Measurements from ENCODE around the gene SKP2.
"Not testable (repeated sequence)": the region's sequence is repeated elsewhere in the genome, so short reads cannot be mapped to it uniquely, and the experiment has no call there.

The SKP2 gene

DNA sequence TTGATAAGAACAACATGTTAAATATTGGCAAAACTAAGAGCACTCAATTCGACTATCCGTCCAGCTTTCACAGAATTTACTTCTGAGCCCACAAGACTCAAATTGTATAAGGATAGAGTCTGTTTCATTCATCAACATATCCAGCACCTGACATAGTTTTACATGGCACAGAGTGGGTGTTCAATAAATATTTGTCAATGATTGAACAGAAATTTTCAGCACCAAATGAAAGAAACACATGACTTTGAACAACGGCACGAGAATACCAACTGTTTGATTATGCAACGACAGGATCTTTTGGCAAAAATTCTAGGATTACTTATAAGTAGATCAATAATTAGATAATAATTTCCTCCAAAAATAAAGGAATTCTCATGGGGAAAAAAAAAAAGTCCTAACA is 41.8 kb downstream of the SKP2 start:
- Histone ChIP-seq H3K4me1 (ENCODE audit: insufficient read depth, low read length, severe bottlenecking) (no peaks in the 10 kb centered on the region), H3K4me3 (ENCODE audit: low read depth, low read length, poor library complexity, severe bottlenecking) (no peak overlapping the region), H3K27ac (ENCODE audit: low read depth, low read length, poor library complexity, severe bottlenecking) (no peak overlapping the region), H2AFZ (ENCODE audit: low read length) (no peak overlapping the region), H4K20me1 (ENCODE audit: insufficient read depth, low read length) (no peaks in the 10 kb centered on the region), H3K9me2 (ENCODE audit: low read depth, low read length) (no peaks in the 10 kb centered on the region), H3K4me2 (ENCODE audit: low read length) (no peak overlapping the region), H3K27me3 (ENCODE audit: insufficient read depth, low read length) (no peaks in the 10 kb centered on the region), H3K79me2 (ENCODE audit: insufficient read depth, low read length) (no peaks in the 10 kb centered on the region), H3K9me3 (ENCODE audit: low read length) (no peaks in the 10 kb centered on the region), H3F3A (ENCODE audit: insufficient read depth, low read length) (no peaks in the 10 kb centered on the region), H3K36me3 (ENCODE audit: insufficient read depth, low read length) (peaks cover 29% of the 10 kb centered on the region), H3K9ac (ENCODE audit: low read length) (no peak overlapping the region)
- TF ChIP-seq, protein P1, sequence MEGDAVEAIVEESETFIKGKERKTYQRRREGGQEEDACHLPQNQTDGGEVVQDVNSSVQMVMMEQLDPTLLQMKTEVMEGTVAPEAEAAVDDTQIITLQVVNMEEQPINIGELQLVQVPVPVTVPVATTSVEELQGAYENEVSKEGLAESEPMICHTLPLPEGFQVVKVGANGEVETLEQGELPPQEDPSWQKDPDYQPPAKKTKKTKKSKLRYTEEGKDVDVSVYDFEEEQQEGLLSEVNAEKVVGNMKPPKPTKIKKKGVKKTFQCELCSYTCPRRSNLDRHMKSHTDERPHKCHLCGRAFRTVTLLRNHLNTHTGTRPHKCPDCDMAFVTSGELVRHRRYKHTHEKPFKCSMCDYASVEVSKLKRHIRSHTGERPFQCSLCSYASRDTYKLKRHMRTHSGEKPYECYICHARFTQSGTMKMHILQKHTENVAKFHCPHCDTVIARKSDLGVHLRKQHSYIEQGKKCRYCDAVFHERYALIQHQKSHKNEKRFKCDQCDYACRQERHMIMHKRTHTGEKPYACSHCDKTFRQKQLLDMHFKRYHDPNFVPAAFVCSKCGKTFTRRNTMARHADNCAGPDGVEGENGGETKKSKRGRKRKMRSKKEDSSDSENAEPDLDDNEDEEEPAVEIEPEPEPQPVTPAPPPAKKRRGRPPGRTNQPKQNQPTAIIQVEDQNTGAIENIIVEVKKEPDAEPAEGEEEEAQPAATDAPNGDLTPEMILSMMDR (IDR thresholded peaks at IDR 0.05; ENCODE audit: low read length): no peak
- no peak for TF ChIP-seq EZH2 (IDR thresholded peaks at IDR 0.05; ENCODE audit: borderline replicate concordance, low read length)

DNA sequence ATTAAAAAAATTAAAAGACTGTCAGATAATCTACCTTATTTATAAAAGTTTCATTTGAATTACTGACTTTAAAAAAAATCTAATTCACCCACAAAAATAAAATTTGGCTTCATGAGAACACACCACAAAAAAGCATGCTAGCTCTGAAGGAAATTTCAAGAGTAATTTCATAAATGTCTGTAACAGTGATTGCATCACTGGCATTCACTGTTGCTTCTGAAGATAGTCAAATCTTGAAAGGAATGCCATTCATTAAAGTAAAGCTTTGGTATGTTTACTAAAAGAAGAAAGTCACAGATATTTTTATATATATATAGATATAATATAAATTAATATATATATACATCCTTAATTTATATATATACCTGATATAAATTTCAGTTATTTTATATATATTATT is 46.4 kb downstream of the SKP2 start:
- H3K36me3 ChIP-seq (ENCODE audit: insufficient read depth, low read length): peaks cover 25% of the 10 kb centered on the region
- no peaks in the 10 kb centered on the region for H3K79me2 ChIP-seq (ENCODE audit: insufficient read depth, low read length)
- no peaks in the 10 kb centered on the region for H3K4me1 ChIP-seq (ENCODE audit: insufficient read depth, low read length, severe bottlenecking)
- H3F3A ChIP-seq (ENCODE audit: insufficient read depth, low read length): no peaks in the 10 kb centered on the region
- H3K9me2 ChIP-seq (ENCODE audit: low read depth, low read length): no peaks in the 10 kb centered on the region
- H4K20me1 ChIP-seq (ENCODE audit: insufficient read depth, low read length): no peaks in the 10 kb centered on the region
- no peak overlapping the region for H3K4me3 ChIP-seq (ENCODE audit: low read depth, low read length, poor library complexity, severe bottlenecking)
- H3K27me3 ChIP-seq (ENCODE audit: insufficient read depth, low read length): no peaks in the 10 kb centered on the region
- no peak overlapping the region for H3K4me2 ChIP-seq (ENCODE audit: low read length)
- no peak overlapping the region for H3K27ac ChIP-seq (ENCODE audit: low read depth, low read length, poor library complexity, severe bottlenecking)
- TF ChIP-seq, protein P1 (IDR thresholded peaks at IDR 0.05; ENCODE audit: low read length): no peak
- TF ChIP-seq EZH2 (IDR thresholded peaks at IDR 0.05; ENCODE audit: borderline replicate concordance, low read length): no peak
- H3K9ac ChIP-seq (ENCODE audit: low read length): no peak overlapping the region
- no peak overlapping the region for H2AFZ ChIP-seq (ENCODE audit: low read length)
- no peaks in the 10 kb centered on the region for H3K9me3 ChIP-seq (ENCODE audit: low read length)

DNA sequence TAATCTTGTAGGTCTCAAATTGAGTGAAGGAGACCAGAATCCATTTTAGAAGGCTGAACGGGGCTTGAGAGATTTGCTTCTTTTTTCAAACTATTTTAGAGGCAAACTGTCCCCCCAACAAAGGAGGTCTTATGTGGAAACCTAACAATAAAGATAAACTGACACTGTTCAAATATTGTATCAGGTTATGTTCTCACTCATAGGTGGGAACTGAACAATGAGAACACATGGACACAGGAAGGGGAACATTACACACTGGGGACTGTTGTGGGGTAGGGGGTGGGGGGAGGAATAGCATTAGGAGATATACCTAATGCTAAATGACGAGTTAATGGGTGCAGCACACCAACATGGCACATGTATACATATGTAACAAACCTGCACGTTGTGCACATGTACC is 46.9 kb downstream of the SKP2 start:
- H3K36me3 ChIP-seq (ENCODE audit: insufficient read depth, low read length): peaks cover 25% of the 10 kb centered on the region
- not testable (repeated sequence) for H2AFZ ChIP-seq (ENCODE audit: low read length); H3K4me1 ChIP-seq (ENCODE audit: insufficient read depth, low read length, severe bottlenecking); H3K4me2 ChIP-seq (ENCODE audit: low read length); H3K9me3 ChIP-seq (ENCODE audit: low read length); H3K4me3 ChIP-seq (ENCODE audit: low read depth, low read length, poor library complexity, severe bottlenecking); H3F3A ChIP-seq (ENCODE audit: insufficient read depth, low read length); H3K79me2 ChIP-seq (ENCODE audit: insufficient read depth, low read length); H3K9me2 ChIP-seq (ENCODE audit: low read depth, low read length); H3K27me3 ChIP-seq (ENCODE audit: insufficient read depth, low read length); H4K20me1 ChIP-seq (ENCODE audit: insufficient read depth, low read length); H3K9ac ChIP-seq (ENCODE audit: low read length); H3K27ac ChIP-seq (ENCODE audit: low read depth, low read length, poor library complexity, severe bottlenecking)

DNA sequence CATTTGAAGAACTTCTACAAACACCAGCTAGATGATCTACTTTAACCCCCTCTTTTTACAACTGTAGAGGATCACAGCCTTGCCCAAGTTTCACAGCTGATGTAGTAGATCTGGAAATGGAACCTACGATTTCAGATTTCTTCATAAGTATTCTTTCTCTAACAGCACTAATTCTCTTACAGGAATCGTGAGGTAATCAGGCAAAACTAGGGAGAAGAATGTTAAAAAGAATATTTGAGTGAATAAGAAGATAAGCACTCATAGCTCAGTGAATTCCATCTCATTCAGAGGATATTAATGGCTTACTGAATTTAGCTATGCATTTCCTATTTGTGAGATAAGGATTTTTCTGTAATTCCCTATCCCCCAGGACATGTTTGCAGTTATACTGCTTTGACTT is 47.7 kb downstream of the SKP2 start:
- H3K27ac ChIP-seq (ENCODE audit: low read depth, low read length, poor library complexity, severe bottlenecking): no peak overlapping the region
- no peaks in the 10 kb centered on the region for H3K79me2 ChIP-seq (ENCODE audit: insufficient read depth, low read length)

More for the DNA sequence above, 47.7 kb downstream of the SKP2 start:
- Histone ChIP-seq H2AFZ (ENCODE audit: low read length) (no peak overlapping the region), H3K9ac (ENCODE audit: low read length) (no peak overlapping the region), H3K4me1 (ENCODE audit: insufficient read depth, low read length, severe bottlenecking) (no peaks in the 10 kb centered on the region), H3K4me3 (ENCODE audit: low read depth, low read length, poor library complexity, severe bottlenecking) (no peak overlapping the region), H3K36me3 (ENCODE audit: insufficient read depth, low read length) (peaks cover 25% of the 10 kb centered on the region; the same call in 1 of the 2 replicates), H3K27me3 (ENCODE audit: insufficient read depth, low read length) (no peaks in the 10 kb centered on the region), H3K4me2 (ENCODE audit: low read length) (no peak overlapping the region), H3F3A (ENCODE audit: insufficient read depth, low read length) (no peaks in the 10 kb centered on the region), H3K9me3 (ENCODE audit: low read length) (no peaks in the 10 kb centered on the region), H4K20me1 (ENCODE audit: insufficient read depth, low read length) (no peaks in the 10 kb centered on the region), H3K9me2 (ENCODE audit: low read depth, low read length) (no peaks in the 10 kb centered on the region)
- no peak for TF ChIP-seq EZH2 (IDR thresholded peaks at IDR 0.05; ENCODE audit: borderline replicate concordance, low read length)
- TF ChIP-seq, protein P1 (IDR thresholded peaks at IDR 0.05; ENCODE audit: low read length): no peak

All from OCI-LY1 (cell line).